Neutrophil (primary cell): ENCODE measurements around the gene HELZ.

ENCODE experiments used
- H3K27ac ChIP-seq: fragments of 200-600 bp; sonication (generic); 2 replicates; pipeline ENCODE4 v1.5.1; 2016; ENCODE audit warnings: mild to moderate bottlenecking, moderate library complexity
- H3K27me3 ChIP-seq: fragments of 200-600 bp; sonication (generic); 2 replicates; pipeline ENCODE4 v1.6.0; 2016; ENCODE audit warnings: mild to moderate bottlenecking
- H3K36me3 ChIP-seq: fragments of 200-600 bp; sonication (generic); 2 replicates; pipeline ENCODE4 v1.5.1; 2017
- H3K4me1 ChIP-seq, 2 experiments: fragments of 200-600 bp in 1 of 2; sonication (generic) in 1 of 2; 1 replicate in 1 of 2; 2 replicates in 1 of 2; pipeline versions ENCODE4 v1.5.1 to v1.6.1; 2013 to 2016; ENCODE audit warnings: low read depth in 1 of 2, low read length in 1 of 2, mild to moderate bottlenecking in 1 of 2, moderate library complexity in 1 of 2; ENCODE audit not compliant: control insufficient read depth in 1 of 2, insufficient read depth in 1 of 2
- H3K4me3 ChIP-seq, 2 experiments: fragments of 200-600 bp in 1 of 2; sonication (generic) in 1 of 2; 1 replicate in 1 of 2; 2 replicates in 1 of 2; pipeline ENCODE4 v1.5.1; 2013 to 2016; ENCODE audit warnings: low read depth in 1 of 2, low read length in 1 of 2, mild to moderate bottlenecking in 1 of 2, moderate library complexity in 1 of 2
- H3K9me3 ChIP-seq: fragments of 200-600 bp; sonication (generic); 2 replicates; pipeline ENCODE4 v1.5.1; 2016
- CTCF ChIP-seq: fragments of 200-600 bp; sonication (generic); IDR thresholded peaks from 2 replicates; pipeline ENCODE4 v1.5.1; 2016; ENCODE audit warnings: antibody characterized with exemption

HELZ gene

GRCh38 chr17:67223924-67224323 is 21.1 kb downstream of the HELZ start:
- Histone ChIP-seq H3K4me1 (no peaks in the 10 kb centered on the region), H3K27ac (no peak overlapping the region), H3K27me3 (no peaks in the 10 kb centered on the region), H3K4me3 (no peak overlapping the region), H3K9me3 (no peaks in the 10 kb centered on the region), H3K36me3 (no peaks in the 10 kb centered on the region)
- no peak for TF ChIP-seq CTCF

- peaks cover 17% of the 10 kb centered on the region for H3K36me3 ChIP-seq
- H3K27me3 ChIP-seq = no peaks in the 10 kb centered on the region
- no peak overlapping the region for H3K27ac ChIP-seq
- no peaks in the 10 kb centered on the region for H3K4me1 ChIP-seq
- no peak overlapping the region for H3K4me3 ChIP-seq
- H3K9me3 ChIP-seq = no peaks in the 10 kb centered on the region
- TF ChIP-seq CTCF = no peak
These were observed 23.7 kb downstream of the HELZ start for GRCh38 chr17:67221062-67221998.

DNA sequence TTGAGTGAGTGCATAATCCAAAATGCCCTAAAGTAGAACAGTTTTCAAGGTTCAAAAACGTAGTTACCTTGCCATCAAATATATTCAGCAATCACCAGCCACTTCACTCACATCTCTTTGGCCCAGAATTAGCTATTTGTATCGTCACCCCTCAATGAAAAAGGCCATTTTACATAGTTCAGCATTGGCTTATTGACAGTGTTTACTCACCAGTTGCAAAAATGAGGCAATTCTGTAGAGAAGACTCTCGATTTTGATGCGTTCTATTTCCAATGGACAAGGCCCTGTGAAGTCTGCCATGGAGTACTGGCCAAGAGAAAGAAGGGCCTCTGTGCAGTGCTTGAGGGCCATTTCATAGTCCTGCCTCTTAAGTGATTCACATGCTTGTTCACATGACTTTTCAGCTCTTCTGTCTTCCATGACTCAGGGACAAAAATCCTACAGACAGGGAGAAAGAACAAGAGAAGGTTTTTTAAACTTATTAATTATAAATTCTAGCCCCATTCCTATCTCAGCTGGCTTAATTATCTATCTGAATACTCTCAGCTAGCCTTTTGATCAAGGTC is 26.5 kb downstream of the HELZ start:
- no peaks in the 10 kb centered on the region for H3K9me3 ChIP-seq
- H3K36me3 ChIP-seq = peaks cover 28% of the 10 kb centered on the region
- H3K4me1 ChIP-seq = peaks cover 0 to 2% of the 10 kb centered on the region in 2 experiments
- H3K4me3 ChIP-seq = no peak overlapping the region
- no peak for TF ChIP-seq CTCF
- H3K27ac ChIP-seq = no peak overlapping the region
- H3K27me3 ChIP-seq = no peaks in the 10 kb centered on the region

- Histone ChIP-seq H3K4me1 (peaks cover 6 to 8% of the 10 kb centered on the region in 2 experiments), H3K4me3 (no peak overlapping the region), H3K27me3 (no peaks in the 10 kb centered on the region), H3K27ac (no peak overlapping the region), H3K36me3 (peaks cover 28% of the 10 kb centered on the region), H3K9me3 (no peaks in the 10 kb centered on the region)
- TF ChIP-seq CTCF = no peak
These were observed 27.6 kb downstream of the HELZ start for GRCh38 chr17:67217446-67217845.

GRCh38 chr17:67216578-67217320 is 28.2 kb downstream of the HELZ start:
- TF ChIP-seq CTCF = no peak
- H3K4me1 ChIP-seq = peaks cover 9 to 11% of the 10 kb centered on the region in 2 experiments
- H3K4me3 ChIP-seq = no peak overlapping the region
- H3K27me3 ChIP-seq = no peaks in the 10 kb centered on the region
- peaks cover 28% of the 10 kb centered on the region for H3K36me3 ChIP-seq
- no peak overlapping the region for H3K27ac ChIP-seq
- H3K9me3 ChIP-seq = no peaks in the 10 kb centered on the region
